Thyroid gland (tissue), 4 donors: Measurements from ENCODE around the gene TSHB. TPM values are rescaled to one million over a fixed set of nuclear protein-coding genes. Genes with fewer than 3 reads are reported as not detected.

ENCODE experiments used
- DNase-seq, 2 donors: peaks; one replicate each; pipeline ENCODE4 v3.0.0-alpha.2; 2019
- H3K27ac ChIP-seq, 3 donors: fragments of 200-600 bp; sonication (generic); 1 replicate in 2 of 3; 2 replicates in 1 of 3; pipeline ENCODE4 v1.5.1; 2016 to 2019; ENCODE audit warnings: mild to moderate bottlenecking in 1 of 3, moderate library complexity in 1 of 3
- H3K27me3 ChIP-seq: fragments of 200-600 bp; sonication (generic); one replicate; pipeline ENCODE4 v1.5.1; 2019
- H3K36me3 ChIP-seq, 2 donors: fragments of 200-600 bp; sonication (generic); one replicate each; pipeline ENCODE4 v1.5.1; 2016 to 2019
- H3K4me1 ChIP-seq, 2 donors: fragments of 200-600 bp; sonication (generic); one replicate each; pipeline ENCODE4 v1.5.1; 2017 to 2019
- H3K4me3 ChIP-seq, 3 donors: fragments of 200-600 bp; sonication (generic); replicated peaks in 1 of 3; 1 replicate in 2 of 3; 2 replicates in 1 of 3; pipeline ENCODE4 v1.5.1; 2016; ENCODE audit warnings: mild to moderate bottlenecking in 1 of 3
- H3K9me3 ChIP-seq: fragments of 200-600 bp; sonication (generic); one replicate; pipeline ENCODE4 v1.5.1; 2017
- POLR2A ChIP-seq, 2 donors: fragments of 450-650 bp; IDR thresholded peaks; one replicate each; pipeline ENCODE4 v1.6.1; 2017; ENCODE audit warnings: antibody characterized with exemption in 2 of 2, mild to moderate bottlenecking in 2 of 2, moderate library complexity in 1 of 2
- WGBS, 2 donors: methylation state at CpG; one replicate each; pipeline ENCODE4 v1.1.5; 2017; 5-methylcytosine and 5-hydroxymethylcytosine counted together
- intact Hi-C: fragments of 100-400 bp; cut with DNase I; formaldehyde crosslinking; loops from one replicate; pipeline ENCODE4 v1.15.1; 2023
- total RNA-seq, 4 donors: library from RNA; depleted of rRNA; stranded (reverse); fragments of >200 nt; gene quantifications; one replicate each; pipeline ENCODE4 v1.2.3, GENCODE V29; 2016
- TF ChIP-seq, protein P1 (sequence below), 6 experiments: fragments of 200-600 bp in 3 of 6; fragments of 450-650 bp in 3 of 6; sonication (generic) in 3 of 6; IDR thresholded peaks; one replicate each; pipeline ENCODE4 v1.5.1; 2016 to 2019; ENCODE audit warnings: antibody characterized with exemption in 6 of 6, mild to moderate bottlenecking in 2 of 6, inconsistent platforms in 1 of 6, moderate library complexity in 1 of 6

The TSHB gene
- total RNA-seq, 4 donors from 2014 or later: not detected

DNA sequence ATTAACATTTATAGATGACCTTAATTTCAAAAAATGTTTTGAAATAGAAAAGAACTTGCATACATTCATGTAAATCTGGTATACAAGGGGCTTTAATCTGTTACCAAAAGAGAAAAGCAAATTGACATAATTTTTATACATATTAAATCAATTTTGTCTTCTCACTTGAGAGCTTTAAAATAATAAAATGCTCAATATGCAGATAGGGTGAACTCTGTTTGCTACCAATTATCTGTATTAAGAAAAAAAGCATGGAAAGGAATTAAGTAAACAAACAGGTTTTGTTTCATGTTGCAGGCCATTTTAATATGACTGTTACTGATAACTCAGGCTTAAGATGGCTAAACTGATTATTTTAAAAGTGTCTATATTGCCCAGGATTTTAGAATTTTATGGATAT lies 6.0 kb upstream of the TSHB start:
- Histone ChIP-seq H3K27me3 (no peaks in the 10 kb centered on the region), H3K4me1 (no peaks in the 10 kb centered on the region), H3K4me3 (no peak overlapping the region), H3K27ac (no peak overlapping the region), H3K9me3 (no peaks in the 10 kb centered on the region), H3K36me3 (no peaks in the 10 kb centered on the region)
- TF ChIP-seq POLR2A (IDR thresholded peaks at IDR 0.05): no peak
- TF ChIP-seq, protein P1, sequence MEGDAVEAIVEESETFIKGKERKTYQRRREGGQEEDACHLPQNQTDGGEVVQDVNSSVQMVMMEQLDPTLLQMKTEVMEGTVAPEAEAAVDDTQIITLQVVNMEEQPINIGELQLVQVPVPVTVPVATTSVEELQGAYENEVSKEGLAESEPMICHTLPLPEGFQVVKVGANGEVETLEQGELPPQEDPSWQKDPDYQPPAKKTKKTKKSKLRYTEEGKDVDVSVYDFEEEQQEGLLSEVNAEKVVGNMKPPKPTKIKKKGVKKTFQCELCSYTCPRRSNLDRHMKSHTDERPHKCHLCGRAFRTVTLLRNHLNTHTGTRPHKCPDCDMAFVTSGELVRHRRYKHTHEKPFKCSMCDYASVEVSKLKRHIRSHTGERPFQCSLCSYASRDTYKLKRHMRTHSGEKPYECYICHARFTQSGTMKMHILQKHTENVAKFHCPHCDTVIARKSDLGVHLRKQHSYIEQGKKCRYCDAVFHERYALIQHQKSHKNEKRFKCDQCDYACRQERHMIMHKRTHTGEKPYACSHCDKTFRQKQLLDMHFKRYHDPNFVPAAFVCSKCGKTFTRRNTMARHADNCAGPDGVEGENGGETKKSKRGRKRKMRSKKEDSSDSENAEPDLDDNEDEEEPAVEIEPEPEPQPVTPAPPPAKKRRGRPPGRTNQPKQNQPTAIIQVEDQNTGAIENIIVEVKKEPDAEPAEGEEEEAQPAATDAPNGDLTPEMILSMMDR (IDR thresholded peaks at IDR 0.05): no peak
- DNase-seq: no peak
- intact Hi-C loops: no loop called here

DNA sequence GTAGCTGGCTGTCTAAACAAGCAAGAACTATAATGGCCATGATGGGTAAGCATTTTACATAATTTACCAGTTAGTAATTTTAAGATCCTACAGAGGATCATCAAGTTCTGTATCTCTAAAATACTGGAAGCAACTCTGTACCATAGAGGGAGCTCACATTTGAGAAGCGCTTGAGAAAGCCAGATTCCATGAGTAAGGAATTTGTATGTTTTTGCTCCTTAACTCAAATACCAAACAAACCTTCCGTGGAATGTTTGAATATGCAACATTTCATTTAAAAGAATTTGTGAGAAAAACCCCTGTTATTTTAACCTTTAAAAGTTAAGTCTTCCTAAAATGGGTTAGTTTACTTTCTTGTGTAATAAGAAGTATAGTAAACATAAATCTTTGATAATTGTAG lies 2.0 kb downstream of the TSHB start:
- TF ChIP-seq, protein P1 (IDR thresholded peaks at IDR 0.05): no peak
- TF ChIP-seq POLR2A (IDR thresholded peaks at IDR 0.05): no peak
- no peak for DNase-seq
- no peaks in the 10 kb centered on the region for H3K9me3 ChIP-seq
- H3K4me3 ChIP-seq: no peak overlapping the region
- H3K27me3 ChIP-seq: no peaks in the 10 kb centered on the region
- no peak overlapping the region for H3K27ac ChIP-seq
- WGBS, 2 donors: 51 to 59% methylated on average over 2 of the region's 2 CpGs
- no peaks in the 10 kb centered on the region for H3K4me1 ChIP-seq
- no peaks in the 10 kb centered on the region for H3K36me3 ChIP-seq
- intact Hi-C loops: no loop called here

DNA sequence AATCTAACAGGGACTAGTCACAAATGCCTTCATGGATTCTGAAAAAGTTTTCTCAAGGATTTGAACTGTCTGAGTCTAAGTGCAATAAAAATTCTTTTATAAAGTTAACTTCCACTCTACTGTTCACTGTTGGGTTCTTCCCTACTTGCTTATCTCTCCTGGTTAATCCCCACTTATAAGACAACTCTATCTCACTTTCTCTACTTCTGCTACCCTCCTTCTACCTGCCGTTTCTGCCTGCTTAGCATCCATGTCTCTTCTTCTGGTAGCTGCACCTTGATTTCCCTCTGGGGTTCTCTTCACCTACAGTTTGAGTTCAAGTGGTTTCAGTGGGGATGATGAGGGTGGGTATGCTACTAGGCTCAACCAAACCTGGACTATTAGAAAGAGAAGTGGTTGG lies 6.0 kb downstream of the TSHB start:
- Histone ChIP-seq H3K36me3 (no peaks in the 10 kb centered on the region), H3K27me3 (no peaks in the 10 kb centered on the region), H3K4me3 (no peak overlapping the region), H3K4me1 (no peaks in the 10 kb centered on the region), H3K27ac (no peak overlapping the region), H3K9me3 (no peaks in the 10 kb centered on the region)
- intact Hi-C loops: no loop called here
- DNase-seq: no peak
- 45 to 66% methylated on average over 1 of the region's 1 CpG for WGBS, 2 donors
- TF ChIP-seq POLR2A (IDR thresholded peaks at IDR 0.05): no peak
- TF ChIP-seq, protein P1 (IDR thresholded peaks at IDR 0.05): no peak

DNA sequence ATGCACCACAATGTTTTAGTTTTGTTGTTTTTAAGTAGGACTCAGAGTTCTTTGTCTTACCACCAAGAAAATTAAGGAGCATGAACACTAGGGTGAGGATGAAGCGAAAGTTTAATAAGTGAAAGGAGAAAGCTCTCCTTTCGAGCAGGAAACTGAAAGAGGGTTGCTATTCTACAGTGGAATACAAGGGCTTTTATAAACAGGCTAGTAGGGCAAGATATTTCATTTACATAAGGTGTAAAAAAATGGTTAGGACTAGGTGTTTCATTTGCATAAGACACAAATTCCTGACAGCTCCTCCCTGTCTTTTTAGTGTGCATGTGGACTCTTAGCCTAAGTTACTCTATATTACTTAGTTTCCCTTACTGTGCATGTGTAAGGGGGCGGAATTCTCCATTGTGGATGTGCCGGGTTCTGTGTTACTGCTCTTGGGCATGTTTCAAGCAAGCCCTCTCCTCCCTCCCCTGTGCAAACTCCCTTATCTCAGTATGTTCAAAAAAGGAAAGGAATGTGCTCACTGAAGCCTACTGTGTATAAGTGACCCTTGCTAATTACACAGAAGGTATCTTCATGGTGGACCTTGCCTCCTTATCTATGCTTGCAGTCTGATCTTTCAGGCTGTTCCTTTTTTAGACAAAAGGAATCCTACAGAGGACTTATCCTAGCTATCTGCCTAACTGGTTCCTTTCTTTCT lies 7.3 kb downstream of the TSHB start:
- Histone ChIP-seq H3K27me3 (no peaks in the 10 kb centered on the region), H3K27ac (no peak overlapping the region), H3K4me3 (no peak overlapping the region), H3K9me3 (no peaks in the 10 kb centered on the region), H3K4me1 (no peaks in the 10 kb centered on the region), H3K36me3 (no peaks in the 10 kb centered on the region)
- intact Hi-C loops: no loop called here
- TF ChIP-seq POLR2A (IDR thresholded peaks at IDR 0.05): no peak
- TF ChIP-seq, protein P1 (IDR thresholded peaks at IDR 0.05): no peak
- WGBS, 2 donors: 75 to 76% methylated on average over 4 of the region's 4 CpGs
- DNase-seq: no peak

DNA sequence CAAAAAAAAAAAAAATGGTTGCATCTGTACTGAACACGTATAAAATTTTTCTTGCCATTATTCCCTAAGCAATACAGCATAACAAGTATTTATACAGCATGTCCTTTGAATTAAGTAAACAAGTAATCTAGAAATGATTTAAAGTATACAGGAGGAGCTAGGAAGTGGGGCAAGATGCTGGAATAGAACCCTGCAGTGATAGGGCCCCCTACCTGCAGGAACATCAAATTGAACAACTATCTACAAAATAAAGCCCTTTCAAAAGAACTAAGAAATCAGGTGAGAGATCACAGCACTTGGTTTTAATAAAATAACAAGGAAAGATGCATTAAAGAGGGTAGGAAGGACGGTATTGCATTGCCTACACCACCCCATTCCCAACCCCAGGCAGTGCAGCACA lies 10.9 kb downstream of the TSHB start:
- Histone ChIP-seq H3K27ac (no peak overlapping the region), H3K4me3 (no peak overlapping the region), H3K36me3 (no peaks in the 10 kb centered on the region), H3K9me3 (no peaks in the 10 kb centered on the region), H3K4me1 (no peaks in the 10 kb centered on the region), H3K27me3 (no peaks in the 10 kb centered on the region)
- TF ChIP-seq, protein P1 (IDR thresholded peaks at IDR 0.05): no peak
- no peak for TF ChIP-seq POLR2A (IDR thresholded peaks at IDR 0.05)
- no peak for DNase-seq
- WGBS, 2 donors: 82 to 89% methylated on average over 2 of the region's 2 CpGs
- intact Hi-C loops: no loop called here
